Astrocyte of the cerebellum (primary cell): ENCODE data around the gene RAD51.

ENCODE experiments used
- DNase-seq: peaks from one replicate; pipeline ENCODE4 v3.0.0-alpha.2; 2011; ENCODE audit warnings: low read depth
- H3K4me3 ChIP-seq: 2 replicates; pipeline ENCODE4 v1.5.1; 2011; ENCODE audit warnings: mild to moderate bottlenecking, low read depth, low read length, moderate library complexity
- CTCF ChIP-seq: IDR thresholded peaks from 2 replicates; pipeline ENCODE4 v1.5.1; 2012; ENCODE audit warnings: low read length, low read depth, moderate library complexity, mild to moderate bottlenecking; ENCODE audit errors: missing control alignments
- in situ Hi-C: cut with HindIII; loops from 2 replicates; pipeline ENCODE4 v1.10.0; 2017; ENCODE audit warnings: low sequenced_read_pairs

The RAD51 gene

GRCh38 chr15:40721701-40722100 lies 26.7 kb downstream of the RAD51 start:
- in situ Hi-C loops: no loop called here
- no peak overlapping the region for H3K4me3 ChIP-seq
- no peak for DNase-seq
- no peak for TF ChIP-seq CTCF

- no peak for TF ChIP-seq CTCF
- no peak overlapping the region for H3K4me3 ChIP-seq
- in situ Hi-C loops: no loop called here
- no peak for DNase-seq
Measured at GRCh38 chr15:40722354-40722753, 27.4 kb downstream of the RAD51 start.

GRCh38 chr15:40722934-40723333 lies 28.0 kb downstream of the RAD51 start:
- DNase-seq: no peak
- in situ Hi-C loops: no loop called here
- H3K4me3 ChIP-seq: no peak overlapping the region
- no peak for TF ChIP-seq CTCF

GRCh38 chr15:40723919-40724318 lies 28.9 kb downstream of the RAD51 start:
- no peak for TF ChIP-seq CTCF
- in situ Hi-C loops: no loop called here
- no peak overlapping the region for H3K4me3 ChIP-seq
- no peak for DNase-seq

- DNase-seq: peak; percentile 11
- H3K4me3 ChIP-seq: no peak overlapping the region
- in situ Hi-C loops: loop anchor here (10.0 kb wide), 1 partner anchor 154 kb away; no protein-coding TSS in a partner anchor
- no peak for TF ChIP-seq CTCF
Measured at GRCh38 chr15:40731034-40731433, 36.1 kb downstream of the RAD51 start.

- no peak overlapping the region for H3K4me3 ChIP-seq
- DNase-seq: no peak
- in situ Hi-C loops: loop anchor here (10.0 kb wide), 1 partner anchor 148 kb away; no protein-coding TSS in a partner anchor
- TF ChIP-seq CTCF: no peak
Measured at GRCh38 chr15:40736575-40736974, 41.6 kb downstream of the RAD51 start.

GRCh38 chr15:40737048-40737447 lies 42.1 kb downstream of the RAD51 start:
- DNase-seq: no peak
- in situ Hi-C loops: loop anchor here (10.0 kb wide), 1 partner anchor 148 kb away; no protein-coding TSS in a partner anchor
- TF ChIP-seq CTCF: no peak
- H3K4me3 ChIP-seq: no peak overlapping the region
